Stimulated activated memory B cell treated with anti-CD40 and anti-IgM and Interleukin-4, amounts not matched to agents 10 μg/mL and 1 μg/mL and 100 μg/mL, for 72 hours (primary cell): ENCODE results near the gene RESP18.

Source experiments
- ATAC-seq: fragments of 150-1000 bp; cut with Tn5 transposase; 2 replicates; pipeline ENCODE4 v1.10.0; 2021
- H3K27ac Mint-ChIP-seq: one replicate; pipeline ENCODE4 v1.8.0; 2022; ENCODE audit warnings: mild to moderate bottlenecking, mixed read lengths
- H3K27me3 Mint-ChIP-seq: one replicate; pipeline ENCODE4 v1.8.0; 2022; ENCODE audit warnings: mixed read lengths
- H3K36me3 Mint-ChIP-seq: one replicate; pipeline ENCODE4 v1.8.0; 2022; ENCODE audit warnings: mixed read lengths
- H3K4me1 Mint-ChIP-seq: one replicate; pipeline ENCODE4 v1.8.0; 2022; ENCODE audit warnings: mixed read lengths
- H3K4me3 Mint-ChIP-seq: one replicate; pipeline ENCODE4 v1.8.0; 2022; ENCODE audit warnings: mild to moderate bottlenecking, moderate library complexity, mixed read lengths
- H3K9me3 Mint-ChIP-seq: one replicate; pipeline ENCODE4 v1.8.0; 2022; ENCODE audit warnings: mixed read lengths

The RESP18 gene

DNA sequence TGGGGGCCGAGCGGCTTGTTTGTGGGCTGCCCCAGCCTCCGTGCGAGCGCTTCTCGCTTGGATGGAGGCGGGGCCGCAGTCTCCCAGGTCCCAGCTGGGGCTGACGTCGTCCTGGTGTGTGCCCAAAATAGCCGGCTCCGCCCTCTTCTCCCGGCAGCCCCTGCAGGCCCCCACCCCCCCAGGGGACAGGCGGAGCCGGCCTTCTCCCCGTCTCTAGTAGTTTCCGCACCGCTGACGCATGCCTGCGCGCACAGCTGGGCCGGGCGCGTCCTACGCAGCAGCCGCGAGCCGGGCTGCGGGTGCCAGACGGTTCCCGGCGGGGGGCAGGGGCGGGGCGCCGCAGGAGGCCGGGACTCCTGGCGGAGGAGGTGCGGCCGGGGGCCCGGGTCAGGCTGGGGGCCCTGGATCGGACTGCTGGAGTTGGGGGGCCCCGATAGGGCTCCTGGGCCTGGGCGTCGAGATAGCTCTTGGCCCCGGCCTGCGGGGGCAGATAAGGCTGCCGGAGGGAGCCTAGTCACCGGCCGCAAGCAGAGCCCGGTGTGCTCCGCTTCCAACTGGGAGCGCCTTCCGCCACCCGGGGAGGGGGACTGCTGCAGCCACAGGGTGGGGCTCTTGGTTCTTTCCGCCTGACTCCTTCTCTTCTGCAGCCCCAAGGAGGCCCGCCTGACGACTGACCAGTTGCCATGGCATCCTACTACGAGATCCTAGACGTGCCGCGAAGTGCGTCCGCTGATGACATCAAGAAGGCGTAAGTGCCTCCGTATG is 53.2 kb downstream of the RESP18 start, which contains the start of gene DNAJB2:
DNAJB2 (plus strand) TSS at position 216 of the 765 bp plus-strand sequence; CDS start at position 684, 468 bp downstream.
- Mint-ChIP-seq H3K4me1 (peaks cover 59% of the 10 kb centered on the region), H3K27me3 (no peaks in the 10 kb centered on the region), H3K4me3 (peak within 1 kb of the TSS; percentile 96), H3K36me3 (peaks cover 27% of the 10 kb centered on the region), H3K9me3 (no peaks in the 10 kb centered on the region), H3K27ac (peak within 1 kb of the TSS; percentile 96)
- ATAC-seq, result peak; percentile 93

GRCh38 chr2:219278655-219279150 is 53.8 kb downstream of the RESP18 start:
- Mint-ChIP-seq H3K27me3 (no peaks in the 10 kb centered on the region), H3K4me3 (peak overlapping the region; percentile 96), H3K9me3 (no peaks in the 10 kb centered on the region), H3K36me3 (peaks cover 27% of the 10 kb centered on the region), H3K4me1 (peaks cover 65% of the 10 kb centered on the region), H3K27ac (peak overlapping the region; percentile 96)
- peak; percentile 0 for ATAC-seq

DNA sequence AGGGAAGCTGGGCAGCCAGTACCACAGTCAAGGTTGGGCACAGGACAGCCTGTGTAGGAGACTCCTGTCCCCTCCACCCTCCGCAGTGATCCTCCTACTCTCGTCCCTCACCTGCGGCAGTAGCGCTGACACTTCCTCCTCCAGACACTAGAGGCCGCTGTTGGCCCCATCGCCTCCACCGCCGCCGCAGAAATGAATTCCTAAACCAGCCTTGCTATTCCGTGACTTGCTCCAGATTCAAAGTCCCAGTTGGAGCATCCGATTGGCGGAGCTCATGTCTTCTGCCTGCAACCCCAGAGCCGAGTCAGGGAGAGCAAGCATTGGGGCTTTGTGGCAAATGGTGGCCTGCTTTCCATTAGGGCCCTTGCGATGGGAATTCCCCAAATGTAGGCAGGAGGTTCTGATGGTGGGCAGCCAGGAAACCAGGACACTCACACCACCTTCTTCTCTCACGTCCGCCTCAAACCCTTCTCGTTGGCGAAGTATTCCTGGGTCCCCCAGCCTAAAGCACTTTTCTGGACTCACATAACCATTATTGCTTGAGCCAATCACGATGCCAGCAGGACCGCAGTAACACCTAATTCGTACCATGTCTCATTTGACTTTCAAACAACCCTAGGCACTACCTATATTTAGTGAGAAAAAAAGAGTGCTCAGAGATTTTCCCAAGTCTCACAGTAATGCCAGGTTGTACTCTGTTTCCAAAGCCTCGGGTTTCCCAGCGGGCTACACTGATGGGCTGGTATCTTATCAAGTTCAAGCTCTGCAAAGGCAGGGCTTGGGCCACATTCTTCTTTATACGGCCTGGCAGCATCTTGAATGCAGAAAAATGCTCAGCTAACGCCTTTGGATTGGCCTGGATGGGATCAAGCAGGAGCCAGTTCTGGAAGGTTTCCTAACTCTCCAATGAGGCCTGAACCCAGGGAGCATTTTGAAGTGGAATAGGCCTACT is 54.6 kb downstream of the RESP18 start:
- Mint-ChIP-seq H3K27me3 (no peaks in the 10 kb centered on the region), H3K27ac (peak overlapping the region; percentile 96), H3K4me3 (peak overlapping the region; percentile 96), H3K9me3 (no peaks in the 10 kb centered on the region), H3K4me1 (peaks cover 63% of the 10 kb centered on the region), H3K36me3 (peaks cover 23% of the 10 kb centered on the region)
- ATAC-seq, result peak; percentile 45
